ENCODE measurements around the gene HBS1L.

The HBS1L gene

GRCh38 chr6:135054569-135055498 is at the start of gene HBS1L:
HBS1L (minus strand) TSS chr6:135054822; CDS start chr6:135054691, 131 bp downstream.
- FAIRE-seq: peak; percentile 88

GRCh38 chr6:135104199-135104598 is 49.6 kb upstream of the HBS1L start:
- FAIRE-seq: no peak

- no peak for FAIRE-seq
Measured at GRCh38 chr6:135102191-135102590, 47.6 kb upstream of the HBS1L start.

GRCh38 chr6:135097172-135097571 is 42.5 kb upstream of the HBS1L start:
- no peak for FAIRE-seq

GRCh38 chr6:135096403-135097130 is 41.9 kb upstream of the HBS1L start:
- FAIRE-seq: no peak

- no peak for FAIRE-seq
Measured at GRCh38 chr6:135095716-135096115, 41.1 kb upstream of the HBS1L start.

- FAIRE-seq: no peak
Measured at GRCh38 chr6:135094403-135094821, 39.8 kb upstream of the HBS1L start.

GRCh38 chr6:135093578-135093977 is 39.0 kb upstream of the HBS1L start:
- no peak for FAIRE-seq

- no peak for FAIRE-seq
Measured at GRCh38 chr6:135092724-135093123, 38.1 kb upstream of the HBS1L start.

- FAIRE-seq: no peak
Measured at GRCh38 chr6:135090819-135091218, 36.2 kb upstream of the HBS1L start.

GRCh38 chr6:135089901-135090300 is 35.3 kb upstream of the HBS1L start:
- no peak for FAIRE-seq

GRCh38 chr6:135088818-135089809 is 34.5 kb upstream of the HBS1L start:
- no peak for FAIRE-seq

- FAIRE-seq: no peak
Measured at GRCh38 chr6:135088281-135088680, 33.7 kb upstream of the HBS1L start.

- no peak for FAIRE-seq
Measured at GRCh38 chr6:135087803-135088202, 33.2 kb upstream of the HBS1L start.

- no peak for FAIRE-seq
Measured at GRCh38 chr6:135087403-135087802, 32.8 kb upstream of the HBS1L start.

GRCh38 chr6:135086414-135086764 is 31.8 kb upstream of the HBS1L start:
- no peak for FAIRE-seq

GRCh38 chr6:135085700-135086413 is 31.2 kb upstream of the HBS1L start:
- no peak for FAIRE-seq

- FAIRE-seq: no peak
Measured at GRCh38 chr6:135084916-135085269, 30.3 kb upstream of the HBS1L start.

GRCh38 chr6:135084001-135084915 is 29.6 kb upstream of the HBS1L start:
- FAIRE-seq: no peak

- no peak for FAIRE-seq
Measured at GRCh38 chr6:135081966-135082365, 27.3 kb upstream of the HBS1L start.

- FAIRE-seq: no peak
Measured at GRCh38 chr6:135075018-135075417, 20.4 kb upstream of the HBS1L start.
